Measurements from ENCODE around the gene SHB.
"Not testable (repeated sequence)": the region's sequence is repeated elsewhere in the genome, so short reads cannot be mapped to it uniquely, and the experiment has no call there.

The SHB gene

GRCh38 chr9:37911271-37911681, 157.8 kb downstream of the SHB start:
- Histone ChIP-seq H3K4me2 (ENCODE audit: insufficient read depth, low read length, poor library complexity, severe bottlenecking) (no peak overlapping the region), H3K79me1 (ENCODE audit: low read depth, low read length) (peaks cover 1% of the 10 kb centered on the region), H3K36me3 (replicated peaks in 1 of 2; ENCODE audit: control insufficient read depth in 2 of 2, insufficient read depth in 2 of 2, low read length in 2 of 2) (no peaks in the 10 kb centered on the region), H3K9ac (ENCODE audit: low read depth, low read length, poor library complexity) (no peak overlapping the region), H3K27ac (replicated peaks; ENCODE audit: low read length) (no peak overlapping the region), H2AFZ (ENCODE audit: low read length) (peak overlapping the region; percentile 60), H2BK12ac (ENCODE audit: low read length) (no peak overlapping the region), H3K4me3 (ENCODE audit: low read length in 2 of 2) (peak overlapping the region in 1 of 2 donors; percentile 23), H3K23ac (ENCODE audit: low read depth, low read length, poor library complexity) (no peak overlapping the region), H3K18ac (ENCODE audit: low read length) (no peak overlapping the region), H2BK120ac (ENCODE audit: low read depth, low read length) (no peak overlapping the region), H2BK5ac (ENCODE audit: low read length) (no peak overlapping the region), H3K14ac (ENCODE audit: low read length) (no peak overlapping the region), H4K8ac (ENCODE audit: low read depth, low read length) (no peak overlapping the region), H3K9me3 (replicated peaks in 1 of 2; ENCODE audit: control insufficient read depth in 2 of 2, insufficient read depth in 1 of 2, low read depth in 1 of 2, low read length in 2 of 2) (no peaks in the 10 kb centered on the region), H3K27me3 (ENCODE audit: control insufficient read depth in 3 of 3, insufficient read depth in 3 of 3, low read depth in 1 of 3, low read length in 3 of 3) (no peaks in the 10 kb centered on the region), H4K91ac (ENCODE audit: low read depth, low read length, poor library complexity) (no peak overlapping the region), H2AK5ac (ENCODE audit: low read depth, low read length) (no peak overlapping the region), H3K4ac (ENCODE audit: low read length) (no peak overlapping the region), H3K4me1 (ENCODE audit: control insufficient read depth in 2 of 2, insufficient read depth in 1 of 2, low read depth in 1 of 2, low read length in 2 of 2) (peaks cover 4 to 5% of the 10 kb centered on the region in 2 donors), H2BK15ac (ENCODE audit: low read length) (no peak overlapping the region)
- DNase-seq (ENCODE audit: low spot score) = no peak
- no CpG with 5 or more reads among the region's 6 CpGs for WGBS, 2 donors (ENCODE audit: extremely low coverage in 2 of 2, insufficient read length in 2 of 2, insufficient replicate concordance in 1 of 2)

DNA sequence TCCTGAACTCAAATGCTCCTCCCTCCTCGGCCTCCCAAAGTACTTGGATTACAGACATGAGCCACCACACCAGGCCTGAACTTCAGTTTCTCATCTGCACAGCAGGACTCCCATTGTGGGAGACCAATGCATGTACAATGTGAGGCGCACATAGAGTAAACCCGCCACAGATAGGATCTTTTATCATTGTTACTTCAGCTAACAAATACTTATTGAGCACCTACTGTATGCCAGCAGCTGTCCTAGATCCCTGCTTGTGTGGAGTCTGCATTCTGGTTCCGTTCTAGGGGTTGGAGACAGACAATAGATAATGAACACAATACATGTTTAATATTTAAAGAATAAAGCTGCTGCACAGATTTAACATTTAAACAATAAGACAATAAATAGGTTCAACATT, 158.8 kb downstream of the SHB start:
- no peak overlapping the region for H2AK5ac ChIP-seq (ENCODE audit: low read depth, low read length)
- H3K27ac ChIP-seq (replicated peaks; ENCODE audit: low read length) = no peak overlapping the region
- H3K18ac ChIP-seq (ENCODE audit: low read length) = no peak overlapping the region
- H3K9me3 ChIP-seq (replicated peaks in 1 of 2; ENCODE audit: control insufficient read depth in 2 of 2, insufficient read depth in 1 of 2, low read depth in 1 of 2, low read length in 2 of 2) = no peaks in the 10 kb centered on the region
- H3K9ac ChIP-seq (ENCODE audit: low read depth, low read length, poor library complexity) = no peak overlapping the region
- H2BK120ac ChIP-seq (ENCODE audit: low read depth, low read length) = no peak overlapping the region
- H3K27me3 ChIP-seq (ENCODE audit: control insufficient read depth in 3 of 3, insufficient read depth in 3 of 3, low read depth in 1 of 3, low read length in 3 of 3) = no peaks in the 10 kb centered on the region
- H4K8ac ChIP-seq (ENCODE audit: low read depth, low read length) = no peak overlapping the region
- peaks cover 4 to 5% of the 10 kb centered on the region in 2 donors for H3K4me1 ChIP-seq (ENCODE audit: control insufficient read depth in 2 of 2, insufficient read depth in 1 of 2, low read depth in 1 of 2, low read length in 2 of 2)
- no peak overlapping the region for H3K23ac ChIP-seq (ENCODE audit: low read depth, low read length, poor library complexity)
- H2BK12ac ChIP-seq (ENCODE audit: low read length) = no peak overlapping the region
- no peak for DNase-seq (ENCODE audit: low spot score)
- no peak overlapping the region for H3K4ac ChIP-seq (ENCODE audit: low read length)
- H4K91ac ChIP-seq (ENCODE audit: low read depth, low read length, poor library complexity) = no peak overlapping the region
- H3K4me2 ChIP-seq (ENCODE audit: insufficient read depth, low read length, poor library complexity, severe bottlenecking) = no peak overlapping the region
- no peak overlapping the region for H3K4me3 ChIP-seq (ENCODE audit: low read length in 2 of 2)
- no peak overlapping the region for H3K14ac ChIP-seq (ENCODE audit: low read length)
- H3K79me1 ChIP-seq (ENCODE audit: low read depth, low read length) = peaks cover 1% of the 10 kb centered on the region
- no peak overlapping the region for H2BK15ac ChIP-seq (ENCODE audit: low read length)
- no peaks in the 10 kb centered on the region for H3K36me3 ChIP-seq (replicated peaks in 1 of 2; ENCODE audit: control insufficient read depth in 2 of 2, insufficient read depth in 2 of 2, low read length in 2 of 2)
- no CpG with 5 or more reads among the region's 4 CpGs for WGBS, 2 donors (ENCODE audit: extremely low coverage in 2 of 2, insufficient read length in 2 of 2, insufficient replicate concordance in 1 of 2)
- H2AFZ ChIP-seq (ENCODE audit: low read length) = no peak overlapping the region
- H2BK5ac ChIP-seq (ENCODE audit: low read length) = no peak overlapping the region

- H2BK15ac ChIP-seq (ENCODE audit: low read length); H2AK5ac ChIP-seq (ENCODE audit: low read depth, low read length); H3K14ac ChIP-seq (ENCODE audit: low read length); H3K4me2 ChIP-seq (ENCODE audit: insufficient read depth, low read length, poor library complexity, severe bottlenecking); H3K79me1 ChIP-seq (ENCODE audit: low read depth, low read length); H2BK120ac ChIP-seq (ENCODE audit: low read depth, low read length); H3K4me3 ChIP-seq (ENCODE audit: low read length in 2 of 2); DNase-seq (ENCODE audit: low spot score); H3K23ac ChIP-seq (ENCODE audit: low read depth, low read length, poor library complexity); H3K9me3 ChIP-seq (replicated peaks in 1 of 2; ENCODE audit: control insufficient read depth in 2 of 2, insufficient read depth in 1 of 2, low read depth in 1 of 2, low read length in 2 of 2); H3K4ac ChIP-seq (ENCODE audit: low read length); H2BK5ac ChIP-seq (ENCODE audit: low read length); H3K4me1 ChIP-seq (ENCODE audit: control insufficient read depth in 2 of 2, insufficient read depth in 1 of 2, low read depth in 1 of 2, low read length in 2 of 2); H3K18ac ChIP-seq (ENCODE audit: low read length); H4K8ac ChIP-seq (ENCODE audit: low read depth, low read length); H2AFZ ChIP-seq (ENCODE audit: low read length); H3K27me3 ChIP-seq (ENCODE audit: control insufficient read depth in 3 of 3, insufficient read depth in 3 of 3, low read depth in 1 of 3, low read length in 3 of 3); H3K9ac ChIP-seq (ENCODE audit: low read depth, low read length, poor library complexity); H3K36me3 ChIP-seq (replicated peaks in 1 of 2; ENCODE audit: control insufficient read depth in 2 of 2, insufficient read depth in 2 of 2, low read length in 2 of 2); H4K91ac ChIP-seq (ENCODE audit: low read depth, low read length, poor library complexity); H3K27ac ChIP-seq (replicated peaks; ENCODE audit: low read length); H2BK12ac ChIP-seq (ENCODE audit: low read length): not testable (repeated sequence)
- no CpG with 5 or more reads among the region's 5 CpGs for WGBS, 2 donors (ENCODE audit: extremely low coverage in 2 of 2, insufficient read length in 2 of 2, insufficient replicate concordance in 1 of 2)
These were observed 159.2 kb downstream of the SHB start for GRCh38 chr9:37909836-37910235.

GRCh38 chr9:37909326-37909725, 159.7 kb downstream of the SHB start:
- no CpG with 5 or more reads among the region's 3 CpGs for WGBS, 2 donors (ENCODE audit: extremely low coverage in 2 of 2, insufficient read length in 2 of 2, insufficient replicate concordance in 1 of 2)
- no peaks in the 10 kb centered on the region for H3K36me3 ChIP-seq (replicated peaks in 1 of 2; ENCODE audit: control insufficient read depth in 2 of 2, insufficient read depth in 2 of 2, low read length in 2 of 2)
- no peak overlapping the region for H3K4me2 ChIP-seq (ENCODE audit: insufficient read depth, low read length, poor library complexity, severe bottlenecking)

More at GRCh38 chr9:37909326-37909725, 159.7 kb downstream of the SHB start:
- no peak for DNase-seq (ENCODE audit: low spot score)
- Histone ChIP-seq H3K18ac (ENCODE audit: low read length) (no peak overlapping the region), H3K9ac (ENCODE audit: low read depth, low read length, poor library complexity) (no peak overlapping the region), H2BK5ac (ENCODE audit: low read length) (no peak overlapping the region), H3K4ac (ENCODE audit: low read length) (no peak overlapping the region), H2AFZ (ENCODE audit: low read length) (no peak overlapping the region), H3K27ac (replicated peaks; ENCODE audit: low read length) (no peak overlapping the region), H4K91ac (ENCODE audit: low read depth, low read length, poor library complexity) (no peak overlapping the region), H3K23ac (ENCODE audit: low read depth, low read length, poor library complexity) (no peak overlapping the region), H3K4me1 (ENCODE audit: control insufficient read depth in 2 of 2, insufficient read depth in 1 of 2, low read depth in 1 of 2, low read length in 2 of 2) (peaks cover 7 to 9% of the 10 kb centered on the region in 2 donors), H4K8ac (ENCODE audit: low read depth, low read length) (no peak overlapping the region), H2AK5ac (ENCODE audit: low read depth, low read length) (no peak overlapping the region), H2BK120ac (ENCODE audit: low read depth, low read length) (no peak overlapping the region), H3K79me1 (ENCODE audit: low read depth, low read length) (peaks cover 1% of the 10 kb centered on the region), H3K14ac (ENCODE audit: low read length) (no peak overlapping the region), H3K27me3 (ENCODE audit: control insufficient read depth in 3 of 3, insufficient read depth in 3 of 3, low read depth in 1 of 3, low read length in 3 of 3) (no peaks in the 10 kb centered on the region), H2BK15ac (ENCODE audit: low read length) (no peak overlapping the region), H3K4me3 (ENCODE audit: low read length in 2 of 2) (no peak overlapping the region), H3K9me3 (replicated peaks in 1 of 2; ENCODE audit: control insufficient read depth in 2 of 2, insufficient read depth in 1 of 2, low read depth in 1 of 2, low read length in 2 of 2) (no peaks in the 10 kb centered on the region), H2BK12ac (ENCODE audit: low read length) (no peak overlapping the region)
